Prostate gland (tissue), 2 donors: ENCODE measurements around the gene RNF39.

Source experiments
- CTCF ChIP-seq, 4 experiments: fragments of 200-600 bp in 2 of 4; fragments of 450-650 bp in 2 of 4; sonication (generic) in 2 of 4; IDR thresholded peaks; 1 replicate in 3 of 4; 2 replicates in 1 of 4; pipeline ENCODE4 v1.5.1; 2016 to 2019; ENCODE audit warnings: antibody characterized with exemption in 4 of 4, mild to moderate bottlenecking in 2 of 4, moderate library complexity in 2 of 4
- POLR2A ChIP-seq: fragments of 450-650 bp; IDR thresholded peaks from one replicate; pipeline ENCODE4 v1.6.1; 2016; ENCODE audit warnings: antibody characterized with exemption, mild to moderate bottlenecking

- no peak for TF ChIP-seq POLR2A
- TF ChIP-seq CTCF (IDR thresholded peaks at IDR 0.05) = no peak
Measured at GRCh38 chr6:30053682-30054081, 21.9 kb downstream of the RNF39 start.
